GM12878 (cell line): ENCODE measurements around the gene LRBA. TPM values are rescaled to one million over a fixed set of nuclear protein-coding genes. Genes with fewer than 3 reads are reported as not detected.

Source experiments
- ATAC-seq: fragments of 200-7000 bp; cut with Tn5 transposase; 3 replicates; pipeline ENCODE4 v1.9.1; 2020; ENCODE audit warnings: mild to moderate bottlenecking, moderate library complexity
- BruUV-seq: library from RNA; stranded (reverse); fragments of 400-500 nt; replicated peaks from 2 replicates; lab custom pipeline; 2021; lab: Mats Ljungman, UMichigan
- CTCF ChIA-PET: fragments of 300-600 bp; sonication (Branson Sonifier 250); formaldehyde crosslinking; extraction: SDS; loops from one replicate; lab custom pipeline; 2021; ENCODE audit warnings: inconsistent platforms; lab: Yijun Ruan, JAX
- POLR2A ChIA-PET: fragments of 350-600 bp; formaldehyde crosslinking; extraction: SDS; loops from one replicate; lab custom pipeline; 2021; ENCODE audit warnings: inconsistent platforms; lab: Charles Lee
- RAD21 ChIA-PET: fragments of 300-600 bp; sonication (Branson Sonifier 250); formaldehyde crosslinking; loops from one replicate; lab custom pipeline; 2023; ENCODE audit warnings: antibody characterized with exemption; ENCODE audit not compliant: unreplicated experiment; lab: Charles Lee
- SMC1A ChIA-PET: fragments of 300-600 bp; sonication (Branson Sonifier 250); formaldehyde crosslinking; loops from one replicate; lab custom pipeline; 2023; ENCODE audit not compliant: unreplicated experiment, uncharacterized antibody; lab: Charles Lee
- DNase-seq: peaks from one replicate; pipeline ENCODE4 v3.0.0-alpha.2; 2011; ENCODE audit warnings: low read depth, low spot score
- FAIRE-seq: peaks from 3 replicates; lab custom pipeline; 2011; peaks lifted over from hg19 to GRCh38; lab: Jason Lieb, UNC
- H2AFZ ChIP-seq: 2 replicates; pipeline ENCODE4 v1.6.0; 2011; ENCODE audit warnings: low read depth, low read length, control low read depth; ENCODE audit not compliant: control insufficient read depth
- H3K27ac ChIP-seq: 2 replicates; pipeline ENCODE4 v1.5.1; 2011; ENCODE audit warnings: control low read depth; ENCODE audit not compliant: control insufficient read depth, insufficient read depth
- H3K27me3 ChIP-seq, 2 experiments: replicated peaks in 1 of 2; 2 replicates each; pipeline versions ENCODE4 v1.6.0 to v1.6.1; 2011; ENCODE audit warnings: low read length in 1 of 2; ENCODE audit not compliant: control insufficient read depth in 2 of 2, insufficient read depth in 2 of 2
- H3K36me3 ChIP-seq, 2 experiments: 2 replicates each; pipeline ENCODE4 v1.5.1; 2011; ENCODE audit warnings: low read length in 1 of 2; ENCODE audit not compliant: control insufficient read depth in 2 of 2, insufficient read depth in 2 of 2
- H3K4me1 ChIP-seq: 2 replicates; pipeline ENCODE4 v1.6.1; 2011; ENCODE audit warnings: mild to moderate bottlenecking, low read length, moderate library complexity, mixed read lengths; ENCODE audit not compliant: control insufficient read depth, insufficient read depth
- H3K4me2 ChIP-seq: 2 replicates; pipeline ENCODE4 v1.6.0; 2011; ENCODE audit warnings: control low read depth; ENCODE audit not compliant: control insufficient read depth, insufficient read depth
- H3K4me3 ChIP-seq: fragments of 200-600 bp; sonication (generic); 2 replicates; pipeline ENCODE4 v1.5.1; 2016
- H3K79me2 ChIP-seq: 2 replicates; pipeline ENCODE4 v1.6.0; 2011; ENCODE audit warnings: low read length; ENCODE audit not compliant: control insufficient read depth, insufficient read depth
- H3K9ac ChIP-seq: 2 replicates; pipeline ENCODE4 v1.8.0; 2011; ENCODE audit warnings: low read length, control low read depth, mixed read lengths; ENCODE audit not compliant: control insufficient read depth, insufficient read depth
- H3K9me3 ChIP-seq: replicated peaks from 3 replicates; pipeline ENCODE4 v1.5.1; 2011; ENCODE audit warnings: mild to moderate bottlenecking, low read length; ENCODE audit not compliant: control insufficient read depth, insufficient read depth
- H4K20me1 ChIP-seq: 2 replicates; pipeline ENCODE4 v1.6.0; 2011; ENCODE audit not compliant: control insufficient read depth, insufficient read depth
- ATF3 ChIP-seq: IDR thresholded peaks from 2 replicates; pipeline ENCODE4 v1.6.1; 2011; ENCODE audit warnings: low read depth, mild to moderate bottlenecking, low read length, moderate library complexity, borderline replicate concordance; ENCODE audit errors: extremely low read depth
- CHD4 ChIP-seq: fragments of 200-600 bp; sonication (generic); IDR thresholded peaks from 2 replicates; pipeline ENCODE4 v1.6.1; 2016; ENCODE audit warnings: mild to moderate bottlenecking
- ESRRA ChIP-seq: IDR thresholded peaks from 2 replicates; pipeline ENCODE4 v1.6.1; 2012; ENCODE audit warnings: mild to moderate bottlenecking, low read length, improper control_type of control experiment
- GABPA ChIP-seq: IDR thresholded peaks from 2 replicates; pipeline ENCODE4 v1.6.1; 2014; ENCODE audit warnings: antibody characterized with exemption, low read depth, mild to moderate bottlenecking, inconsistent platforms
- IRF3 ChIP-seq: fragments of 450-650 bp; IDR thresholded peaks from 2 replicates; pipeline ENCODE4 v1.6.1; 2014; ENCODE audit warnings: mild to moderate bottlenecking
- MLLT1 ChIP-seq: fragments of 450-650 bp; IDR thresholded peaks from 2 replicates; pipeline ENCODE4 v1.6.1; 2016; ENCODE audit warnings: mild to moderate bottlenecking
- MTA3 ChIP-seq: IDR thresholded peaks from 2 replicates; pipeline ENCODE4 v1.6.1; 2012; ENCODE audit warnings: low read length, inconsistent platforms, borderline replicate concordance
- NFYB ChIP-seq: IDR thresholded peaks from 2 replicates; pipeline ENCODE4 v1.6.1; 2011; ENCODE audit warnings: low read depth, mild to moderate bottlenecking, low read length, improper control_type of control experiment, moderate library complexity; ENCODE audit not compliant: insufficient read depth
- NKRF ChIP-seq: fragments of 450-650 bp; conservative IDR thresholded peaks from 2 replicates; pipeline ENCODE4 v1.6.1; 2017; ENCODE audit warnings: mild to moderate bottlenecking, moderate library complexity
- NR2C2 ChIP-seq: IDR thresholded peaks from 2 replicates; pipeline ENCODE4 v1.6.1; 2011; ENCODE audit warnings: borderline replicate concordance, low read depth; ENCODE audit not compliant: control insufficient read depth, insufficient read length
- POLR2AphosphoS5 ChIP-seq: IDR thresholded peaks from 2 replicates; pipeline ENCODE4 v1.6.1; 2011; ENCODE audit warnings: mild to moderate bottlenecking, low read length, inconsistent platforms
- RCOR1 ChIP-seq: conservative IDR thresholded peaks from 2 replicates; pipeline ENCODE4 v1.6.1; 2012; ENCODE audit warnings: low read depth, low read length, improper control_type of control experiment
- SIN3A ChIP-seq: IDR thresholded peaks from 2 replicates; pipeline ENCODE4 v1.6.1; 2012; ENCODE audit warnings: low read depth, low read length, improper control_type of control experiment
- SUPT20H ChIP-seq: IDR thresholded peaks from 2 replicates; pipeline ENCODE4 v1.6.1; 2011; ENCODE audit warnings: low read depth, mild to moderate bottlenecking, low read length, moderate library complexity, borderline replicate concordance; ENCODE audit not compliant: control insufficient read depth
- TARDBP ChIP-seq: IDR thresholded peaks from 2 replicates; pipeline ENCODE4 v1.6.1; 2016; ENCODE audit warnings: borderline replicate concordance
- ZNF384 ChIP-seq: IDR thresholded peaks from 2 replicates; pipeline ENCODE4 v1.6.1; 2012; ENCODE audit warnings: low read depth, mild to moderate bottlenecking, low read length, improper control_type of control experiment, borderline replicate concordance
- WGBS: methylation state at CpG from one replicate; pipeline ENCODE4 v1.1.6; 2016; ENCODE audit warnings: low lambda C conversion rate; ENCODE audit not compliant: insufficient replicate concordance, insufficient coverage; ENCODE audit errors: missing lambda C conversion rate; 5-methylcytosine and 5-hydroxymethylcytosine counted together
- in situ Hi-C: fragments of 300-500 bp; cut with MboI; formaldehyde crosslinking; loops from 9 replicates; pipeline ENCODE4 v1.14.3; 2018; ENCODE audit warnings: mixed read lengths
- intact Hi-C: fragments of 100-400 bp; cut with micrococcal nuclease; formaldehyde crosslinking; loops from one replicate; pipeline ENCODE4 v1.14.2; 2022; ENCODE audit not compliant: unreplicated experiment
- polyA plus RNA-seq, 11 experiments: library from polyadenylated mRNA; depleted of rRNA in 4 of 11; unstranded in 6 of 11; stranded (reverse) in 5 of 11; fragments of >200 nt; fragmentation: Nextera tagmentation in 4 of 11; fragmentation: Illumina TruSeq in 1 of 11; extraction: Ambion mirVana in 4 of 11; extraction: Trizol in 1 of 11; gene quantifications; 1 replicate in 1 of 11; 2 replicates in 10 of 11; pipeline versions ENCODE4 v1.2.1 to v1.2.3, GENCODE V29; 2011 to 2016; ENCODE audit warnings: inconsistent platforms in 2 of 11, missing spikeins in 2 of 11, low read depth in 1 of 11
- total RNA-seq, 4 experiments: library from RNA; depleted of rRNA in 3 of 4; stranded (reverse); fragments of >200 nt in 3 of 4; fragmentation: Illumina TruSeq in 1 of 4; extraction: Trizol in 1 of 4; gene quantifications; 2 replicates each; pipeline versions ENCODE4 v1.2.1 to v1.2.3, GENCODE V29; 2013 to 2021

Gene LRBA
- total and polyA plus RNA-seq, 10 of the 15 experiments (the other 5 are each of a cell fraction or from before 2014, with no cell fraction given): 20.3 to 93.4 (median 55.0) TPM

GRCh38 chr4:150782311-150782710 is 232.8 kb downstream of the LRBA start:
- WGBS: 100% methylated on average over 2 of the region's 2 CpGs
- Histone ChIP-seq H3K4me3 (no peak overlapping the region), H3K79me2 (no peaks in the 10 kb centered on the region), H2AFZ (no peak overlapping the region), H3K4me2 (no peak overlapping the region), H4K20me1 (no peaks in the 10 kb centered on the region), H3K9me3 (no peaks in the 10 kb centered on the region), H3K27ac (no peak overlapping the region), H3K4me1 (no peaks in the 10 kb centered on the region), H3K9ac (no peak overlapping the region), H3K36me3 (no peaks in the 10 kb centered on the region), H3K27me3 (no peaks in the 10 kb centered on the region)
- POLR2A ChIA-PET: no interaction called here
- TF ChIP-seq ATF3: no peak
- TF ChIP-seq IRF3: no peak
- no peak for TF ChIP-seq ZNF384
- TF ChIP-seq GABPA: no peak
- TF ChIP-seq MTA3: no peak
- no peak for TF ChIP-seq NFYB
- no peak for TF ChIP-seq NKRF
- TF ChIP-seq ESRRA: no peak
- TF ChIP-seq RCOR1: no peak
- TF ChIP-seq SIN3A: no peak
- TF ChIP-seq TARDBP: no peak
- no peak for TF ChIP-seq CHD4
- no peak for TF ChIP-seq NR2C2
- TF ChIP-seq MLLT1: no peak
- no peak for TF ChIP-seq POLR2AphosphoS5
- TF ChIP-seq SUPT20H: no peak
- ATAC-seq (no peak), DNase-seq (no peak), FAIRE-seq (no peak)
- SMC1A ChIA-PET: interaction anchor here (0.6 to 1.3 kb wide), 2 partner anchors 47 to 386 kb away, joined by 3 to 4 read pairs; no protein-coding TSS in a partner anchor
- RAD21 ChIA-PET: no interaction called here
- in situ Hi-C loops: no loop called here
- intact Hi-C loops: no loop called here
- no TSS peak for BruUV-seq
- CTCF ChIA-PET: interaction anchor here (0.8 kb wide), 1 partner anchor 46 kb away, joined by 3 read pairs; no protein-coding TSS in a partner anchor
